Smooth muscle cell of the brain vasculature (primary cell): ENCODE results near the gene ATP13A4.

Experiments
- DNase-seq: peaks from one replicate; pipeline ENCODE4 v3.0.0-alpha.2; 2012; ENCODE audit warnings: low read depth, low spot score

Gene ATP13A4

GRCh38 chr3:193403307-193403706 is 151.4 kb downstream of the ATP13A4 start:
- no peak for DNase-seq

DNA sequence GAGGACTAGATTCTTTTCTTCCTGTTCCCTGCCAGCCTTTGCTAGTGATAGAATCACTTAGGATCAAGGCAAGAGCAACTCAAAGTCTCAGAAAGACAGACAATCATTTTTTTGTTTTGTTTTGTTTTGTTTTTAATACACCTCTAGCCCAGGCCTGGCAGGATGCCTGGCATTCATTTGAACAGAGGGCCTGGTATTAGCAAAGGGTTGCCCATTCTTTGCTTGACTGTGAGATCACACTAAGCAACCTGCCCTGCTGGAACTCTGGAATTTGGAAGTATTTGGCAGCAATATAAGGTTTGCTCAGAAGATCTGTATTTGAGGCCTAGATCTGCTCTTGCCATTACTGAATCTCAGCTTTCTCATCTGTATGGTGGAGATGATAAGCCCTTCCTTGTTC is 154.4 kb downstream of the ATP13A4 start:
- DNase-seq, result no peak

DNA sequence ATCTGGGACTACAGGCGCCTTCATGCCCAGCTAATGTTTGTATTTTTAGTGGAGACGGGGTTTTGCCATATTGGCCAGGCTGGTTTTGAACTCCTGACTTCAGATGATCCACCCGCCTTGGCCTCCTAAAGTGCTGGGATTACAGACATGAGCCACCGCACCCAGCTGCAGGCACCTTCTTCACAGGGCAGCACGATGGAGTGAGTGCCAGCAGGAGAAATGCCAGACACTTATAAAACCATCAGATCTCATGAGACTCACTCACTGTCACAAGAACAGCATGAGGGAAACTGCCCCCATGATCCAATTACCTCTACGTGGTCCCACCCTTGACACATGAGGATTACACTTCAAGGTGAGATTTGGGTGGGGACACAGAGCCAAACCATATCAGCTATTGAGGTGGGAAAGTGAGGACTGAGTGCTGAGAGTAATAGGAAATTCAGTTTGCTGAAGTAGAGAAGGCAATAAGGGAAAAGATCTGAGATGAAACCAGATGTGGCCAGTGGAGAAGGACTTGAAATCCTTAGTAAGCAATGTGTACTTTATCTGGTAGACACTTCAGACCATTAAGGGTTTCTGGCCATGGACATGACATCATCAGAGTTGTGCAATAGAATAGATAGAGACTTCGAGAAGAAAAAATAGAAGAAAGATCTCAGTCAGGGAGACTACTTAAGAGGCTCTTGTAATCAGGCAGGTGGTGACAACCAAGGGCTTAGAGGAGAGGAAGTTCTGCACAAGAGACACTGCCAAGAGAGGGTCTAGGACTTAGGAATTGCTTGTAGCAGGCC is 158.0 kb downstream of the ATP13A4 start:
- DNase-seq, result no peak

DNA sequence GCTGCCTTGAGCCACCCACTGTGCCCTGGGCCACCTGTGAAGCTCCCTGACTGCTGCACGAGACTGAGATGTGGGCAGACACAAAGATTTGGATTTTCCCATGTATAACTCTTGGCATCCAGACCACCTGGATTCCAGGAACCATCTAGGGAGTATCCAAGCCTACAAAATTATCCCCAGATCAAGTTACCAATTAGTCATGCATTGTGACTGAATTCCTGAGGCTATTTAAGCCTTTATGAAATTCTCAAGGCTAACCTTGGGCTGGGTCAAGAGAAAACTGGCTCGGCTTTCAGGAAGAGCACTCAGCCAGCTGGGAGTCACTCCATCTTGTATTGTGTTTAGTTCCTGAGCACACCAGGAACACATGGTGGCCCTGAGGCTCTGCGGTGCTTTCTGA is 162.8 kb downstream of the ATP13A4 start:
- no peak for DNase-seq

DNA sequence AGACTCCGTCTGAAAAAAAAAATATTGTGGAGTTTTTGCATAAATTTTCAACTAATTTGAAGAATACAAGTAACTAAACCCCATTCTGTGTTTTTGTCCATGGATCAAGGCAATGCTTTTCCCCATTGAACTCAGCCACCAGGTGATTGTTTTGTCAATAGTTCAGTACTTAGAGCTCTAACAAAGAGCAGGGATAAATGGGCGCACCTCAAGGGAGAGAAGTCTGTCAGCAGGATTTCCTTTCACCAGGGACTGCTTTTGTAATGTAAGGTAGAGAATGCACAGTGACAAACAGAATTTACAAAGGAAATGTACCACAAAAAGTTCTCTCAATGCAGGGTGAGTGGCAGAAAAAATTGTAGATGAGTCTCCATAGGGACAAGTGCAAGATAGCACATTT is 165.4 kb downstream of the ATP13A4 start:
- DNase-seq, result no peak

GRCh38 chr3:193388361-193388760 is 166.3 kb downstream of the ATP13A4 start:
- DNase-seq, result no peak

DNA sequence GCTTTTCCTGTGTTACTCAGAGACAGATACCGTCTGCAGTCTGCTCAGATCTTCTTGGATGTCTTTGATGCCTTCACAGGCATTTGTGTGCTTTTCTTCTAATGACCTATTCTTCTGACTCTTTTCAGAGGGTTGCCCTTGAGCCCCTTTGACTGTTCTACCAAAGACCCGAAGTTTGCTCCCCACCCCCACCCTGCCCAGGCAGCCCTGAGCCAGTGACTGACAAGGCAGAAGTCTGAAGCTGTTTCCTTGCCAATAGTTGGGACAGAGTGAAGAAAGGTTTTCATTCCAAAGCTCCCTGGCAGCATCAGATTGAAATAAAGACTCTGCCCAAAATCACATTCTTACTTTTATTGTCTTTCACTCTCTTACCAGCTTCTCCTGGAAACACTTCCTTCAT is 167.1 kb downstream of the ATP13A4 start:
- no peak for DNase-seq

DNA sequence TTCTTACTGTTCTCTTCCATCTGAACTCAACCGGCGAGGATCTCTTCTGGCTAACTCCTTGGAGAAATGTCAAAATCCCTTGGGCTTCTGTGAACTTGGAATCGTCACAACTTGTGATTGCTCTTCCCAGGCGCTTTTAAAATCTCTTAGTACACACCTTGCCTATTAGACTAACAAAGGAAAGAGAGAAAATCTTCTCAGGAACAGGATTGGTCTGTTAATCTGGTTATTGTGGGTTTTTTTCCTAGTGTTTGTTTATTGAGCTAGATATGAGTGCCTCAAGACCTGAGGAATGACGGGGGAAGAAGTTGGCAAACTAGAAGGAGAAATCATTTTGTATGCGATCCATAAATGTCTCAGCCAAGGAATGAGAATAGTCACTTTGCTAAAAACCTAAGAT is 176.0 kb downstream of the ATP13A4 start, which contains the start of gene ATP13A5:
ATP13A5 (minus strand) TSS at position 48 of the 400 bp plus-strand sequence; CDS start at position 20, 28 bp downstream.
- DNase-seq, result no peak

DNA sequence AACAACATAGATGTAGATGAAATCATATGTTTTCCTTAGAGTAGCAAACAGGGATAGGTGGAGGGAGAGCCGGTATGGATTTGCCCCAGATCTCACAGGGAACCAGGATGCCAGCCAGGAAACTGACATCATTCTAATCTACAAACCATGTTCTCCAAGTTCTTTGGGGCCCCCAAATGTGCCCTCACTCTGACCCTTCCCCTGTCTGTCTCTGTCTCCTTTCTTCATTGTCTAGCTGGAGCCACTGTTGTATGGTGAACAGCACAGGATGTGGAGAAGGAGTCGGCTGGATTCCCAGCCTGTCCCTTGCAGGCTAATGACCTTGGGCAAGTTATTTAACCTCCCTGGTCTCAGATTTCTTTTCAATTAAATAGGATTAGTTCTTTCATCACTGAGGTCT is 177.1 kb downstream of the ATP13A4 start:
- DNase-seq, result no peak

DNA sequence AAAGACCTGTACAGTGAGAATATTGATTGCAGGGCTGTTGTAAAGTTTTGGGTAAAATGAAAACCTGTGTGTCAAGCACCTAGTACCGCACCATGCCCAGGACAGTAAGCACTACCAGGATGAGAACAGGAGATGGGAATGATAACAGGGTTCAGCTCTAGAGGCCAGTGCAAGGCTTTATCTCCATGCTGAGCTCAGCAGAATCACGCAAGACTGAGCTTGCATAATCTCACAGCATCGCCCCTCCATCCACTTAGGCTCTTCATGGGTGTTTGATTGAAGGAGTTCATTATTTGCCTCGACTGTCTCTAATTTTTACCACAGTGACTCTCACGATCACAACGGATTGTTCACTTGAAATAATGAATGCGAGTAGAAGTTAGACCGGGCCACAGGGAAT is 179.1 kb downstream of the ATP13A4 start:
- no peak for DNase-seq

DNA sequence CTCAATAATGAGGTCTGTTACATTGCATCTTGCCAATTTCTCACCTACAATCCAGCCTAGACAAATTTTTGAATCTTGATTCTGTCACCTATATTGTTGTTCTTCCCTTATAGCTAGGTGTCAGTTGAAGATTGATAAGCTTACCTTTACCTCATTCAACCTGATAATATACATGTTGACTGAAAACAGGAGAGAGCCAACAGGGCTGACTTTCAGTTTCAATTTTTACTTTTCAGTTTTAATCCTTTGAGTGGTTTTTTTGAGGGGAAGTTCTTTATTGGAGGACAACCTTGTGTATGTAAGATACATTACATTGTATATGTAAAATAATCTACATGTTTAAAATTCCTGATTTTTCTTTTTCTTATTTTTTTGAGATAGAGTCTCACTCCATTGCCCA is 181.9 kb downstream of the ATP13A4 start:
- no peak for DNase-seq

- no peak for DNase-seq
Observed at GRCh38 chr3:193367868-193368267, 186.8 kb downstream of the ATP13A4 start.

DNA sequence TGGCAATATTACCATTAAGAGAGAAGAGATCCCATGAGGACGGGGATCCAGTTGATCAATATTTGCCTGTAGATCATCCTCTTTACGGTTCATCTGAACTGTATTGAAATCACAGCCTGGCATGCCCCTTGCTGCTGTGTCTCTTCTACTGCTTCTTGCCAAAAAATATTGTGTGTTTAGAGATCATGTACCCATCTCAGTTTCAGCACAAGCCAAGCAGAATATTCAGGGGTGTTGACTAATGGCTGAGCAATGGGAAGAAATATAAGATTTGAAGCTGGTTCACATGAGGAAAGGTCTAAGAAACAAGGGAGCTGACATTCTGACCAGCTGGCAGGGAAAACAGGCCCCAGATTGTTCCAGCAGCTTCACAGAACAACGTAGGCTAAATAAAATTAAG is 197.4 kb downstream of the ATP13A4 start:
- no peak for DNase-seq

GRCh38 chr3:193354423-193354822 is 200.3 kb downstream of the ATP13A4 start:
- no peak for DNase-seq
